Loucy (cell line): ENCODE data around the gene SPN.

Experiments used
- CTCF ChIP-seq: fragments of 200-600 bp; sonication (generic); conservative IDR thresholded peaks from 2 replicates; pipeline ENCODE4 v1.5.1; 2014; ENCODE audit warnings: mild to moderate bottlenecking, antibody characterized with exemption, low read length
- EZH2phosphoT487 ChIP-seq: fragments of 200-600 bp; IDR thresholded peaks from 2 replicates; pipeline ENCODE4 v1.6.1; 2018; ENCODE audit warnings: antibody characterized with exemption, mild to moderate bottlenecking, moderate library complexity, borderline replicate concordance

GRCh38 chr16:29668267-29668666 lies 5.2 kb downstream of the SPN start:
- no peak for TF ChIP-seq CTCF
- no peak for TF ChIP-seq EZH2phosphoT487
